K562 (cell line): ENCODE data around the gene GRK4. TPM values are rescaled to one million over a fixed set of nuclear protein-coding genes. Genes with fewer than 3 reads are reported as not detected.

ENCODE experiments used
- ATAC-seq: fragments of 200-7000 bp; cut with Tn5 transposase; 3 replicates; pipeline ENCODE4 v1.9.1; 2020; ENCODE audit warnings: moderate library complexity
- BruUV-seq: library from RNA; stranded (reverse); fragments of 400-500 nt; replicated peaks from 2 replicates; lab custom pipeline; 2021; lab: Mats Ljungman, UMichigan
- CTCF ChIA-PET: fragments of 300-600 bp; formaldehyde crosslinking; extraction: SDS; loops from one replicate; lab custom pipeline; 2021; ENCODE audit warnings: low intra/inter-chr PET ratio; lab: Yijun Ruan, JAX
- POLR2A ChIA-PET: fragments of 300-600, 350-650 bp; sonication (Branson Sonifier 250); formaldehyde crosslinking; extraction: SDS; loops from one replicate; lab custom pipeline; 2021; ENCODE audit warnings: antibody characterized with exemption, inconsistent platforms; lab: Yijun Ruan, JAX
- DNase-seq, 4 experiments: peaks; one replicate each; pipeline versions ENCODE4 v3.0.0 to v3.0.0-alpha.2; 2011 to 2018; ENCODE audit warnings: low spot score in 3 of 4, mixed read lengths in 3 of 4; ENCODE audit errors: extremely low read depth in 1 of 4
- FAIRE-seq: peaks from 2 replicates; lab custom pipeline; 2011; peaks lifted over from hg19 to GRCh38; lab: Jason Lieb, UNC
- H2AFZ ChIP-seq: 2 replicates; pipeline ENCODE4 v1.6.0; 2011; ENCODE audit warnings: low read depth, low read length, control low read depth, inconsistent platforms
- H3K27ac ChIP-seq: fragments of 200-600 bp; 3 replicates; pipeline ENCODE4 v1.8.0; 2011; ENCODE audit warnings: low read depth, mild to moderate bottlenecking, control low read depth, inconsistent platforms, low read length, moderate library complexity, mixed read lengths; ENCODE audit errors: extremely low read depth
- H3K27me3 ChIP-seq, 2 experiments: fragments of 300-600 bp in 1 of 2; 2 replicates in 1 of 2; 3 replicates in 1 of 2; pipeline versions ENCODE4 v1.6.0 to v1.8.0; 2011; ENCODE audit warnings: inconsistent platforms in 2 of 2, low read length in 2 of 2, mild to moderate bottlenecking in 1 of 2, mixed read lengths in 1 of 2, moderate library complexity in 1 of 2; ENCODE audit not compliant: control insufficient read depth in 2 of 2, insufficient read depth in 2 of 2
- H3K36me3 ChIP-seq: fragments of 300-600 bp; 3 replicates; pipeline ENCODE4 v1.8.0; 2011; ENCODE audit warnings: mild to moderate bottlenecking, low read length, inconsistent platforms; ENCODE audit not compliant: control insufficient read depth, insufficient read depth
- H3K4me1 ChIP-seq, 2 experiments: fragments of 200-600 bp in 1 of 2; replicated peaks in 1 of 2; 2 replicates in 1 of 2; 3 replicates in 1 of 2; pipeline versions ENCODE4 v1.5.1 to v1.8.0; 2011; ENCODE audit warnings: inconsistent platforms in 2 of 2, low read length in 2 of 2, mild to moderate bottlenecking in 1 of 2, mixed read lengths in 1 of 2, moderate library complexity in 1 of 2; ENCODE audit not compliant: control insufficient read depth in 2 of 2, insufficient read depth in 2 of 2
- H3K4me2 ChIP-seq: 2 replicates; pipeline ENCODE4 v1.6.1; 2011; ENCODE audit warnings: low read length, control low read depth, inconsistent platforms, mixed read lengths; ENCODE audit not compliant: insufficient read depth
- H3K4me3 ChIP-seq: fragments of 200-600 bp; sonication (generic), shearing (Covaris generic); 2 replicates; pipeline ENCODE4 v1.5.1; 2016; ENCODE audit warnings: control low read depth, inconsistent platforms
- H3K79me2 ChIP-seq: fragments of 200-600 bp; 3 replicates; pipeline ENCODE4 v1.8.0; 2011; ENCODE audit warnings: low read length, inconsistent platforms; ENCODE audit not compliant: control insufficient read depth, insufficient read depth
- H3K9ac ChIP-seq, 2 experiments: 2 replicates each; pipeline versions ENCODE4 v1.6.0 to v1.6.1; 2011; ENCODE audit warnings: low read depth in 2 of 2, low read length in 2 of 2, control low read depth in 1 of 2, inconsistent platforms in 1 of 2, mild to moderate bottlenecking in 1 of 2, mixed read lengths in 1 of 2; ENCODE audit not compliant: insufficient read depth in 1 of 2
- H3K9me1 ChIP-seq: one replicate; pipeline ENCODE4 v1.6.0; 2011; ENCODE audit warnings: inconsistent platforms, mild to moderate bottlenecking, low read length, moderate library complexity; ENCODE audit not compliant: control insufficient read depth, insufficient read depth
- H3K9me3 ChIP-seq: replicated peaks from 2 replicates; pipeline ENCODE4 v1.5.1; 2011; ENCODE audit warnings: low read depth, low read length, inconsistent platforms; ENCODE audit not compliant: control insufficient read depth, insufficient read depth
- H4K20me1 ChIP-seq: replicated peaks from 2 replicates; pipeline ENCODE4 v1.6.1; 2011; ENCODE audit warnings: low read length, inconsistent platforms, mixed read lengths; ENCODE audit not compliant: control insufficient read depth, insufficient read depth
- FOXJ3 ChIP-seq: sonication (generic); formaldehyde crosslinking; IDR thresholded peaks from 2 replicates; pipeline ENCODE4 v1.4.0; 2020; ENCODE audit warnings: mild to moderate bottlenecking, missing genetic modification reagents
- FOXK2 ChIP-seq, 2 experiments: fragments of 450-650 bp; IDR thresholded peaks in 1 of 2; conservative IDR thresholded peaks in 1 of 2; 2 replicates each; pipeline ENCODE4 v1.6.1; 2016; ENCODE audit warnings: low read depth in 2 of 2, mild to moderate bottlenecking in 1 of 2
- GATAD2B ChIP-seq: fragments of 450-650 bp; IDR thresholded peaks from 2 replicates; pipeline ENCODE4 v1.6.1; 2017; ENCODE audit warnings: mild to moderate bottlenecking, borderline replicate concordance
- GTF2F1 ChIP-seq: IDR thresholded peaks from 2 replicates; pipeline ENCODE4 v1.6.1; 2011; ENCODE audit warnings: low read depth, low read length, improper control_type of control experiment
- GTF3C2 ChIP-seq: IDR thresholded peaks from 3 replicates; pipeline ENCODE4 v1.6.1; 2011; ENCODE audit warnings: borderline replicate concordance, mild to moderate bottlenecking, moderate library complexity; ENCODE audit not compliant: insufficient read length; ENCODE audit errors: extremely low read depth
- HES1 ChIP-seq: fragments of 450-650 bp; IDR thresholded peaks from 2 replicates; pipeline ENCODE4 v1.6.1; 2016; ENCODE audit warnings: low read depth, mild to moderate bottlenecking, moderate library complexity
- HNRNPLL ChIP-seq: fragments of 200-400 bp; formaldehyde crosslinking; IDR thresholded peaks from 2 replicates; pipeline ENCODE4 v1.6.1; 2017; ENCODE audit warnings: low read length, low read depth, mild to moderate bottlenecking; ENCODE audit not compliant: poor library complexity, severe bottlenecking
- IFI16 ChIP-seq: fragments of 250-450 bp; sonication (Bioruptor Pico); IDR thresholded peaks from 2 replicates; pipeline ENCODE4 v2.1.2; 2022; ENCODE audit warnings: mild to moderate bottlenecking, inconsistent platforms
- RFX7 ChIP-seq: fragments of 250-450 bp; sonication (Bioruptor Pico); IDR thresholded peaks from 2 replicates; pipeline ENCODE4 v1.5.1; 2021; ENCODE audit warnings: mild to moderate bottlenecking
- SAFB2 ChIP-seq: fragments of 200-400 bp; formaldehyde crosslinking; IDR thresholded peaks from 2 replicates; pipeline ENCODE4 v1.6.1; 2018; ENCODE audit warnings: borderline replicate concordance, low read length, low read depth, moderate library complexity; ENCODE audit not compliant: severe bottlenecking
- TFAM ChIP-seq: fragments of 250-450 bp; sonication (Bioruptor Pico); conservative IDR thresholded peaks from 2 replicates; pipeline ENCODE4 v1.5.0; 2021; ENCODE audit warnings: mild to moderate bottlenecking, moderate library complexity
- TRIM28 ChIP-seq: fragments of 450-650 bp; IDR thresholded peaks from 2 replicates; pipeline ENCODE4 v1.6.1; 2017
- ZBTB1 ChIP-seq: sonication (generic); formaldehyde crosslinking; IDR thresholded peaks from 2 replicates; pipeline ENCODE4 v1.8.1; 2023; ENCODE audit warnings: missing genetic modification reagents, low read depth, mild to moderate bottlenecking, borderline replicate concordance
- ZNF232 ChIP-seq: sonication (generic); formaldehyde crosslinking; IDR thresholded peaks from 2 replicates; pipeline ENCODE4 v1.8.0; 2022; ENCODE audit warnings: mild to moderate bottlenecking, missing genetic modification reagents
- WGBS: fragments of 100-300 bp; shearing (Covaris generic); methylation state at CpG from one replicate; pipeline ENCODE4 v1.1.6; 2016; ENCODE audit warnings: low coverage, mixed read lengths; ENCODE audit not compliant: insufficient coverage; ENCODE audit errors: missing lambda C conversion rate; 5-methylcytosine and 5-hydroxymethylcytosine counted together
- in situ Hi-C: fragments of 300-500 bp; cut with MboI; formaldehyde crosslinking; loops from 4 replicates; pipeline ENCODE4 v1.15.0; 2018; ENCODE audit warnings: inconsistent platforms, mixed read lengths
- intact Hi-C: fragments of 100-400 bp; cut with micrococcal nuclease; formaldehyde crosslinking; loops from 2 replicates; pipeline ENCODE4 v1.14.2; 2022
- polyA plus RNA-seq, 8 experiments: library from polyadenylated mRNA; depleted of rRNA in 4 of 8; stranded (reverse) in 5 of 8; unstranded in 3 of 8; fragments of >200 nt; fragmentation: Nextera tagmentation in 2 of 8; fragmentation: Illumina TruSeq in 1 of 8; extraction: Ambion mirVana in 2 of 8; extraction: Trizol in 1 of 8; gene quantifications; 2 replicates each; pipeline versions ENCODE4 v1.2.1 to v1.2.3, GENCODE V29; 2011 to 2014; ENCODE audit warnings: inconsistent platforms in 1 of 8, missing spikeins in 1 of 8
- total RNA-seq, 7 experiments: library from RNA; depleted of rRNA in 6 of 7; stranded (reverse); fragments of >200 nt in 6 of 7; fragmentation: Illumina TruSeq in 2 of 7; extraction: Trizol in 2 of 7; gene quantifications; 2 replicates each; pipeline versions ENCODE4 v1.2.1 to v1.2.3, GENCODE V29; 2011 to 2021; ENCODE audit warnings: low replicate concordance in 1 of 7

The GRK4 gene
- total and polyA plus RNA-seq, 9 of the 15 experiments (the other 6 are each of a cell fraction or from before 2014, with no cell fraction given): 1.1 to 4.8 (median 2.6) TPM

DNA sequence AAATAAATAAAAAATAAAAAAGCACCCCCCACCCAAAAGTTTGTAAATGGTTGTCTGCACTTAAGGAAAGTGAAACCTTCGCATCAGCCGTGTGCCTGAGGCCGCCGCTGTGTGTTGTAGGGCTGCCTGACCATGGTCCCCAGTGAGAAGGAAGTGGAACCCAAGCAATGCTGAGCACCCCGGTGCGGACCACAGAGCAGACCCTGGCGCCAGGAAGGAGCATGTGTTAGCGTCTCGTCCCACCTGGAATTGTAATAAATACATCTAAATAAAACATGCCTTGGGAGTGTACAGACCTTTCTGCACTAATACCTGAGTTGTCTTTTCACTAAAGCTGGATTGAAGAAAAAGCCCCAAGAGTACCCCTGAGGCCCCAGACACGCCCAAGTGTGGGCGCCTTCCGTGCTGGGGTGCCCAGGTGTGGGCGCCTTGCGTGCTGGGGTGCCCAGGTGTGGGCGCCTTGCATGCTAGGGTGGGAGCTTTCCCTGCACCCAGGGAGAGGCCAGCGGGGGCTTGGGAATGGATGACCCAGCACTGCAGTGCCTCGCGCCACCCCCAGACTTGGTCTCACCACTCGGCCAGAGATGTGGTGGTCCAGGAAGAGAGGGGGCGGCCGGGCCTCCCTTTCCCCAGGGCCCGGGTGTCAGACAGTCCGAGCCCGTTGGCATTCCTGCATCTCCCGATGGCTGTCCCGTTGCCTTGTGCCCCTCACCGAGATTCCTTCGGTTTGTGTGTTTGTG lies 77.3 kb downstream of the GRK4 start (continued):
- TF ChIP-seq TFAM (CRISPR knock-in tag) (no peak), HES1 (no peak)

GRCh38 chr4:3041192-3042142 lies 78.1 kb downstream of the GRK4 start:
- peak overlapping the region in 1 of 2 experiments; percentile 14; a peak in 1 of 4 replicates for H3K9ac ChIP-seq
- CTCF ChIA-PET: no interaction called here
- FAIRE-seq: no peak
- TF ChIP-seq SAFB2: no peak
- TF ChIP-seq IFI16 (CRISPR knock-in tag): no peak
- TF ChIP-seq HNRNPLL: no peak
- TF ChIP-seq RFX7 (CRISPR knock-in tag): no peak
- no peak for TF ChIP-seq FOXJ3
- no peak for TF ChIP-seq ZNF232 (CRISPR knock-in tag)
- TF ChIP-seq TRIM28: no peak
- 0 out of 2 replicates have a peak, but pooled peaks have one; percentile 20 for TF ChIP-seq ZBTB1 (CRISPR knock-in tag)
- TF ChIP-seq GTF3C2: no peak
- no peak for TF ChIP-seq FOXK2 (conservative IDR thresholded peaks at IDR 0.05 in 1 of 2, IDR thresholded peaks at IDR 0.05 in 1 of 2; ENCODE audit: low read depth in 2 of 2)
- TF ChIP-seq GATAD2B: no peak
- TF ChIP-seq GTF2F1: no peak

More at GRCh38 chr4:3041192-3042142, 78.1 kb downstream of the GRK4 start:
- Histone ChIP-seq H3K9me3 (peaks cover 2% of the 10 kb centered on the region; the same call in 1 of the 2 replicates), H4K20me1 (no peaks in the 10 kb centered on the region), H3K36me3 (no peaks in the 10 kb centered on the region), H3K27ac (no peak overlapping the region), H3K27me3 (peaks cover 34 to 59% of the 10 kb centered on the region in 2 experiments), H3K9me1 (no peaks in the 10 kb centered on the region), H2AFZ (0 out of 2 replicates have a peak overlapping the region, but pooled peaks have one; percentile 40), H3K4me2 (no peak overlapping the region), H3K79me2 (no peaks in the 10 kb centered on the region), H3K4me3 (no peak overlapping the region), H3K4me1 (peaks cover 0 to 24% of the 10 kb centered on the region in 2 experiments; a peak in 4 of 5 replicates)
- POLR2A ChIA-PET: interaction anchor here (0.7 kb wide), 2 partner anchors 49 to 219 kb away, joined by 3 to 5 read pairs; no protein-coding TSS in a partner anchor
- 19% methylated on average over 57 of the region's 57 CpGs for WGBS
- DNase-seq (no peak), ATAC-seq (no peak)
- intact Hi-C loops (loop anchor here (10.0 kb wide), 1 partner anchor 93 kb away; no protein-coding TSS in a partner anchor), in situ Hi-C loops (no loop called here)
- no TSS peak for BruUV-seq
